Lung (tissue), 12 donors: ENCODE measurements around the gene MED12L. TPM values are rescaled to one million over a fixed set of nuclear protein-coding genes. Genes with fewer than 3 reads are reported as not detected.

ENCODE experiments used
- ATAC-seq: fragments of 200-7000 bp; cut with Tn5 transposase; one replicate; pipeline ENCODE4 v1.9.1; 2020; ENCODE audit warnings: moderate number of reproducible peaks; ENCODE audit not compliant: insufficient read depth, low FRiP score
- DNase-seq, 3 donors: peaks; one replicate each; pipeline ENCODE4 v3.0.0-alpha.2; 2013 to 2017
- H3K27ac ChIP-seq, 2 donors: one replicate each; pipeline ENCODE4 v1.5.1; 2013; ENCODE audit warnings: mild to moderate bottlenecking in 2 of 2, moderate library complexity in 2 of 2, control low read depth in 1 of 2, inconsistent platforms in 1 of 2, low read depth in 1 of 2, low read length in 1 of 2
- H3K27me3 ChIP-seq, 3 donors: one replicate each; pipeline ENCODE4 v1.5.1; 2013; ENCODE audit warnings: low read length in 2 of 3; ENCODE audit not compliant: control insufficient read depth in 3 of 3, insufficient read depth in 3 of 3
- H3K36me3 ChIP-seq, 4 donors: one replicate each; pipeline ENCODE4 v1.5.1; 2013; ENCODE audit warnings: low read length in 4 of 4, mild to moderate bottlenecking in 1 of 4, moderate library complexity in 1 of 4; ENCODE audit not compliant: control insufficient read depth in 4 of 4, insufficient read depth in 4 of 4
- H3K4me1 ChIP-seq, 5 donors: one replicate each; pipeline ENCODE4 v1.5.1; 2013; ENCODE audit warnings: low read length in 5 of 5, mild to moderate bottlenecking in 2 of 5, moderate library complexity in 1 of 5; ENCODE audit not compliant: control insufficient read depth in 5 of 5, insufficient read depth in 5 of 5
- H3K4me3 ChIP-seq: one replicate; pipeline ENCODE4 v1.5.1; 2013; ENCODE audit warnings: mild to moderate bottlenecking, control low read depth, moderate library complexity
- H3K9ac ChIP-seq, 2 donors: one replicate each; pipeline ENCODE4 v1.5.1; 2013; ENCODE audit warnings: low read length in 2 of 2, control low read depth in 1 of 2; ENCODE audit not compliant: insufficient read depth in 1 of 2
- H3K9me3 ChIP-seq, 4 donors: one replicate each; pipeline ENCODE4 v1.5.1; 2013; ENCODE audit warnings: low read length in 3 of 4, mild to moderate bottlenecking in 1 of 4, moderate library complexity in 1 of 4; ENCODE audit not compliant: control insufficient read depth in 4 of 4, insufficient read depth in 3 of 4
- WGBS, 2 donors: extraction: QIAGEN DNeasy Blood & Tissue Kit; methylation state at CpG; one replicate each; pipeline ENCODE4 v1.1.7; 2013; 5-methylcytosine and 5-hydroxymethylcytosine counted together
- polyA plus RNA-seq, 2 donors: library from polyadenylated mRNA; stranded (reverse); fragments of 200-250 nt; gene quantifications; one replicate each; pipeline ENCODE4 v1.2.1, GENCODE V29; 2013
- total RNA-seq, 2 donors: library from RNA; depleted of rRNA in 1 of 2; stranded (reverse); fragments of >200 nt in 1 of 2; gene quantifications; one replicate each; pipeline ENCODE4 v1.2.1, GENCODE V29; 2014 to 2021
- TF ChIP-seq, protein P1 (sequence below): IDR thresholded peaks from 2 replicates; pipeline ENCODE4 v1.5.1; 2012; ENCODE audit warnings: mild to moderate bottlenecking; ENCODE audit errors: control extremely low read depth, extremely low read depth
- donor health status: control.
- donor health status: control.
- donor health status: Bipolar disorder and iron deficiency.
- donor health status: healthy.
- donor health status: DM: yes; HTN: yes; CAD: no.

The MED12L gene
- total and polyA plus RNA-seq, 4 donors, result 0.02 to 0.82 (median 0.30) TPM

DNA sequence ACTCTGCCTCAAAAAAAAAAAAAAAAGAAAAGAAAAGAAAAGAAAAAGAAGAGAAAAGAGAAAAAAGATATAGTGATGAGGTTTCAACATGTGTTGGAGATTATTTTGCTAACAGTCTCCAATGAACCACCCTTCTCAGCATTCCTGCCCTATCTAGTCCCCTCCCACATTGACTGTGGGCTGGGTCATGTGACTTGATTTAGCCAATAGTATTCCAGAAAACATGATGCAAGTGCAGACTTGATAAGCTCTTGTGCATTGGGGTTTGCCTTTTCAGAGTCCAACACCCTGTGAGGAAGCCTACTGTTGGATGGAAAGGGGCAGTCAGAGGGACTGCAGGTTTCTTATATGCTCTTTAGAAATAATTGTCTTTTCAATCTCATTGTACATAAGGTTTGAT lies 37.8 kb upstream of the MED12L start:
- H3K27me3 ChIP-seq, result no peaks in the 10 kb centered on the region
- no peaks in the 10 kb centered on the region for H3K4me1 ChIP-seq
- no peak for ATAC-seq
- no peak overlapping the region for H3K9ac ChIP-seq
- no peaks in the 10 kb centered on the region for H3K36me3 ChIP-seq
- TF ChIP-seq, protein P1, sequence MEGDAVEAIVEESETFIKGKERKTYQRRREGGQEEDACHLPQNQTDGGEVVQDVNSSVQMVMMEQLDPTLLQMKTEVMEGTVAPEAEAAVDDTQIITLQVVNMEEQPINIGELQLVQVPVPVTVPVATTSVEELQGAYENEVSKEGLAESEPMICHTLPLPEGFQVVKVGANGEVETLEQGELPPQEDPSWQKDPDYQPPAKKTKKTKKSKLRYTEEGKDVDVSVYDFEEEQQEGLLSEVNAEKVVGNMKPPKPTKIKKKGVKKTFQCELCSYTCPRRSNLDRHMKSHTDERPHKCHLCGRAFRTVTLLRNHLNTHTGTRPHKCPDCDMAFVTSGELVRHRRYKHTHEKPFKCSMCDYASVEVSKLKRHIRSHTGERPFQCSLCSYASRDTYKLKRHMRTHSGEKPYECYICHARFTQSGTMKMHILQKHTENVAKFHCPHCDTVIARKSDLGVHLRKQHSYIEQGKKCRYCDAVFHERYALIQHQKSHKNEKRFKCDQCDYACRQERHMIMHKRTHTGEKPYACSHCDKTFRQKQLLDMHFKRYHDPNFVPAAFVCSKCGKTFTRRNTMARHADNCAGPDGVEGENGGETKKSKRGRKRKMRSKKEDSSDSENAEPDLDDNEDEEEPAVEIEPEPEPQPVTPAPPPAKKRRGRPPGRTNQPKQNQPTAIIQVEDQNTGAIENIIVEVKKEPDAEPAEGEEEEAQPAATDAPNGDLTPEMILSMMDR, result no peak
- H3K9me3 ChIP-seq, result no peaks in the 10 kb centered on the region
- H3K27ac ChIP-seq, result no peak overlapping the region
- no peak overlapping the region for H3K4me3 ChIP-seq
- no peak for DNase-seq

DNA sequence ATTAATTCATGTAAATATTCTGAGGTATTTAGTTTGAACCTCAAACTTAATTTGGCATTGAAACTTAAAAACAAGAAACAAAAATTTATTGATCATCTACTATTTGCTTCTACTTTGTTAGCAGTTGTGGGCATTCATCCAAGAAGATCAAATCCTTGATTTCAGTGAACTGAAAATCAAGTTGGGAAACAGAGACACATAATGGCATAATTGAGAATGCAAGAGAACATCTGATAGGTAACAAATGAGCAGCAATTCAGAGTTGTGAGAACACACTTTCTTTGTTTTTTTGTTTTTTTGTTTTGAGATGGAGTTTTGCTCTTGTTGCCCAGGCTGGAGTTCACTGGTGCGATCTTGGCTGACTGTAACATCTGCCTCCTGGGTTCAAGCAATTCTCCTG lies 33.9 kb upstream of the MED12L start:
- 94 to 98% methylated on average over 1 of the region's 1 CpG for WGBS, 2 donors
- DNase-seq (no peak), ATAC-seq (no peak)
- Histone ChIP-seq H3K27me3 (peaks cover 0 to 3% (median 0%) of the 10 kb centered on the region in 3 donors), H3K36me3 (no peaks in the 10 kb centered on the region), H3K27ac (no peak overlapping the region), H3K4me1 (no peaks in the 10 kb centered on the region), H3K9me3 (no peaks in the 10 kb centered on the region), H3K4me3 (no peak overlapping the region), H3K9ac (no peak overlapping the region)
- TF ChIP-seq, protein P1, result no peak

DNA sequence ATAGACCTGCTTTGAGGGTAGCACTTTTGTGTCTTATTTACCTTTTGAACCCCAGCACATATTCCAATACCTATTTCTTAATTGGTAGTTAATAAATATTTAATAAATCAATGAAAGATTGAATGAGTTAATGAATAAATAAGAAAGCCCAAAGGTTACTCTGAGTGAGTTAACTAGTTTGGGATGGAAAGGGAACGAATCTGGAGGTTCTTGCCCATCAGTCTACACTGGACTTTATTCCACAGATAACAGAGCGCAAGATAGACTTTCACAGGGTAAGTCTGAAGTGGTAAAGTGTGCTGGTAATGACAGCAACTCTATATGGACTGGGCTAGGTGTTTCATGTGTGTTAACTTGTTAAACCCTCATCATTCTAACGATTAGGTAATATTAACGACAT lies 33.1 kb upstream of the MED12L start:
- DNase-seq, result no peak
- no peaks in the 10 kb centered on the region for H3K4me1 ChIP-seq
- no peaks in the 10 kb centered on the region for H3K9me3 ChIP-seq
- TF ChIP-seq, protein P1, result no peak
- H3K27ac ChIP-seq, result no peak overlapping the region
- no peak for ATAC-seq
- H3K9ac ChIP-seq, result no peak overlapping the region
- H3K36me3 ChIP-seq, result no peaks in the 10 kb centered on the region
- H3K27me3 ChIP-seq, result peaks cover 0 to 3% (median 0%) of the 10 kb centered on the region in 3 donors
- 80 to 85% methylated on average over 4 of the region's 4 CpGs for WGBS, 2 donors
- H3K4me3 ChIP-seq, result no peak overlapping the region

DNA sequence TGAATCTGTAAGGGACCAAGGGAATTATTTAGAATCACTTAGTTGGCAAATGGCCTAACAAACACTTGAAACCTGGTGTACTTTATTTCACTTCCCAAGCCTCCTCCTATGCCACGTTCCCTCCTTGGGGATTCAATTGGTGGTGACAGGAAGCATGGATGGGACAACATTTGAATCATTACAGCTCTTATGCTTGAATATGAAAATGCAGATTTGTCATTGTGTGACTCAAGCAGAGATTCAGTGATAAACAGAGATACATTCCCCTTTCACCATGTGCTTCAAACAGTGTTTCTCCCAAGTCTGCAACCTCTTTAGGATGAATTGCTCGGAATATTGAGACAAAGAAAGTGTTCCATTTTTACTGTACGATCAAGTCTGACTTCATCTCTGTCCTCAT lies 32.7 kb upstream of the MED12L start:
- TF ChIP-seq, protein P1, result no peak
- 87 to 90% methylated on average over 3 of the region's 3 CpGs for WGBS, 2 donors
- Histone ChIP-seq H3K9ac (no peak overlapping the region), H3K4me3 (no peak overlapping the region), H3K27me3 (peaks cover 0 to 3% (median 0%) of the 10 kb centered on the region in 3 donors), H3K36me3 (no peaks in the 10 kb centered on the region), H3K4me1 (no peaks in the 10 kb centered on the region), H3K27ac (no peak overlapping the region), H3K9me3 (no peaks in the 10 kb centered on the region)
- ATAC-seq, result no peak
- DNase-seq, result no peak
